Activated naive CD4-positive, alpha-beta T cell treated with anti-CD3 and anti-CD28 coated beads for 36 hours (primary cell): ENCODE measurements around the gene FAM3D. TPM values are rescaled to one million over a fixed set of nuclear protein-coding genes. Genes with fewer than 3 reads are reported as not detected.

Experiments used
- CTCF ChIA-PET: fragments of 350-600 bp; sonication (Branson Sonifier 250); formaldehyde crosslinking; loops from one replicate; lab custom pipeline; 2021; ENCODE audit warnings: antibody characterized with exemption; lab: Charles Lee
- DNase-seq: peaks from one replicate; pipeline ENCODE4 v3.0.0-alpha.2; 2020
- H3K27ac Mint-ChIP-seq: one replicate; pipeline ENCODE4 v1.8.0; 2021; ENCODE audit warnings: mild to moderate bottlenecking, mixed read lengths
- H3K27me3 Mint-ChIP-seq: one replicate; pipeline ENCODE4 v1.8.0; 2021; ENCODE audit warnings: low read depth, mixed read lengths
- H3K36me3 Mint-ChIP-seq: one replicate; pipeline ENCODE4 v1.8.0; 2021; ENCODE audit warnings: low read depth, mixed read lengths
- H3K4me1 Mint-ChIP-seq: one replicate; pipeline ENCODE4 v1.8.0; 2021; ENCODE audit warnings: low read depth, mixed read lengths
- H3K4me3 Mint-ChIP-seq: one replicate; pipeline ENCODE4 v1.8.0; 2021; ENCODE audit warnings: mild to moderate bottlenecking, moderate library complexity, mixed read lengths
- H3K9me3 Mint-ChIP-seq: one replicate; pipeline ENCODE4 v1.8.0; 2021; ENCODE audit warnings: mixed read lengths
- intact Hi-C: fragments of 100-400 bp; cut with micrococcal nuclease; formaldehyde crosslinking; loops from one replicate; pipeline ENCODE4 v1.15.1; 2023
- total RNA-seq, 2 experiments: library from RNA; stranded (reverse); gene quantifications; one replicate each; pipeline ENCODE4 v1.2.3, GENCODE V29; 2021

Gene FAM3D
- total RNA-seq, 2 experiments from 2014 or later = not detected

GRCh38 chr3:58661836-58662420 lies 4.6 kb downstream of the FAM3D start:
- no peak overlapping the region for H3K4me3 Mint-ChIP-seq
- H3K27me3 Mint-ChIP-seq = no peaks in the 10 kb centered on the region
- CTCF ChIA-PET = no interaction called here
- H3K4me1 Mint-ChIP-seq = no peaks in the 10 kb centered on the region
- no peaks in the 10 kb centered on the region for H3K36me3 Mint-ChIP-seq
- no peaks in the 10 kb centered on the region for H3K9me3 Mint-ChIP-seq
- no peak overlapping the region for H3K27ac Mint-ChIP-seq
- intact Hi-C loops = no loop called here
- DNase-seq = no peak

DNA sequence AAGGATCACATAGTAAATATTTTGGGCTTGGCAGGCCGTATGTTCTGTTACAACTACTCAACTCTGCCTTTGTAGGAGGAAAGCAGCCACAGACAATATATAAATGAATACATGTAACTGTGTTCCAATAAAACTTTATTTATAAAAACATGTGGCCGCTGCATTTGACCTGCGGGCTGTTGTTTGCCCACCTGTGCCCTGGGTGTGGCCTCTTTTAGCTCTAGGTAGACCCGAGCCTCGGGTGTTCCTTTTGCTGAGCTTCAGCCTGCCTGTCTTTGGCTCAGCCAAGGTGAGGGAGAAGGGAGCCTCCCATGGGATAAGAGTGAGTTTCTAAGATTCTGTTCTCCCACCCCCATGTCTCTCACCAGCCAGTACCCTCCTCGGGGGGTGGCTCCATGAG lies 5.6 kb downstream of the FAM3D start:
- Mint-ChIP-seq H3K4me1 (no peaks in the 10 kb centered on the region), H3K4me3 (no peak overlapping the region), H3K36me3 (no peaks in the 10 kb centered on the region), H3K27ac (no peak overlapping the region), H3K27me3 (peaks cover 4% of the 10 kb centered on the region), H3K9me3 (no peaks in the 10 kb centered on the region)
- CTCF ChIA-PET = interaction anchor here (0.8 kb wide), 1 partner anchor 94 kb away, joined by 3 read pairs; no protein-coding TSS in a partner anchor
- DNase-seq = no peak
- intact Hi-C loops = no loop called here

GRCh38 chr3:58659051-58659675 lies 7.4 kb downstream of the FAM3D start:
- Mint-ChIP-seq H3K36me3 (no peaks in the 10 kb centered on the region), H3K4me1 (no peaks in the 10 kb centered on the region), H3K9me3 (no peaks in the 10 kb centered on the region), H3K27me3 (peaks cover 4% of the 10 kb centered on the region), H3K27ac (no peak overlapping the region), H3K4me3 (no peak overlapping the region)
- no peak for DNase-seq
- CTCF ChIA-PET = no interaction called here
- intact Hi-C loops = no loop called here

DNA sequence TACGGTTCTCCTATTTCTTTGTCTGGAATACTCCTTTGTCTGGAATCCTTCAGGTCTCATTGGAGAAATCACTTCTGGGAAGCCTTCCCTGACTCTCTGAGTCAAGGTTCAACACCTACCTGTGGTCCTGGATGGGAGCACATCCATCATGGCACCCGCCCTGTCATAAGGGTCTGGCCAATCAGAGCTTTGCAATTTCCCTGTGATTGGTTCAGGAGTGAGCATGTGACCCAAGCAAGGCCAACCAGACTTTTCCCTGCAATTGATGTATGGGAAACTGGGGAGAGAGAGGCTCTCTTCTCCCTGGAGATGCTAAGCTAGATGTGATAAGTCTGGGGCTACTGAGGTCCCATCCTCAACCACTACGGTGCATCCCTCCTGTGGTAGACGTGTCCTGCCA lies 8.1 kb downstream of the FAM3D start:
- CTCF ChIA-PET = no interaction called here
- no peaks in the 10 kb centered on the region for H3K4me1 Mint-ChIP-seq
- no peak overlapping the region for H3K27ac Mint-ChIP-seq
- peaks cover 4% of the 10 kb centered on the region for H3K27me3 Mint-ChIP-seq
- DNase-seq = no peak
- intact Hi-C loops = no loop called here
- H3K36me3 Mint-ChIP-seq = no peaks in the 10 kb centered on the region
- no peak overlapping the region for H3K4me3 Mint-ChIP-seq
- no peaks in the 10 kb centered on the region for H3K9me3 Mint-ChIP-seq

DNA sequence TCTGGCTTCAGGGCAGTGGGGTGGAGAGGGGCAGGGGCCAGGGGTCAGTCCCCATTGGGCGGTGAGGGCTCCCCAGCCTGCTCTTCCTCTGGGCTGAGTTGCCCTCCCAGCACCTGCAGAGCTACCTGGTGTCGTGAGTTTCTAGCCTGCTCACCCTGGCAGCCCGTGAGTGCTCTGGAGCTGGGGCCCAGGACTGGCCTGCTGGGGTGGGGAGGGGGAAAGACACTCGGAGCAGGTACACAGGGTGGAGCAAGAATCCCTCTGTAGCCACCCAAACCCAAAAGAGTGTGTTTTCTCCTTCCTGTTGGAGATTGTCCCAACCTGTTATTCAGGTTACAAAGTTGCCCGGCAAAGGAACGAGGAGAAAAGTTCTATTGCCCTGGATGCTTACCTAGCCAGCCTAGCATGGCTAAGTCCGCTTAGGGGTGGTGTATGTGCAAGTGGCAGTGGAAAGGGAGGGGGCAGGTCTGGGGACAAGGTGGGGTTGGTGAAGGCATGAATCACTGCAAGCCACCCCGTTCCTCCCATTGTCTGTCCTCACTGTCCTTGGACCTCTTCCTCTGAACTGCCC lies 8.9 kb downstream of the FAM3D start:
- intact Hi-C loops = no loop called here
- Mint-ChIP-seq H3K4me3 (no peak overlapping the region), H3K27ac (no peak overlapping the region), H3K4me1 (no peaks in the 10 kb centered on the region), H3K9me3 (no peaks in the 10 kb centered on the region), H3K27me3 (peaks cover 4% of the 10 kb centered on the region), H3K36me3 (no peaks in the 10 kb centered on the region)
- DNase-seq = no peak
- CTCF ChIA-PET = no interaction called here

GRCh38 chr3:58657036-58657520 lies 9.5 kb downstream of the FAM3D start:
- Mint-ChIP-seq H3K9me3 (no peaks in the 10 kb centered on the region), H3K4me3 (no peak overlapping the region), H3K4me1 (no peaks in the 10 kb centered on the region), H3K36me3 (no peaks in the 10 kb centered on the region), H3K27ac (no peak overlapping the region), H3K27me3 (peaks cover 4% of the 10 kb centered on the region)
- intact Hi-C loops = no loop called here
- no peak for DNase-seq
- CTCF ChIA-PET = no interaction called here

GRCh38 chr3:58656631-58657030 lies 9.9 kb downstream of the FAM3D start:
- Mint-ChIP-seq H3K36me3 (no peaks in the 10 kb centered on the region), H3K4me3 (no peak overlapping the region), H3K27me3 (peaks cover 4% of the 10 kb centered on the region), H3K9me3 (no peaks in the 10 kb centered on the region), H3K4me1 (no peaks in the 10 kb centered on the region), H3K27ac (no peak overlapping the region)
- CTCF ChIA-PET = interaction anchor here (0.7 kb wide), 1 partner anchor 25 kb away, joined by 3 read pairs; no protein-coding TSS in a partner anchor
- DNase-seq = no peak
- intact Hi-C loops = no loop called here

GRCh38 chr3:58654466-58654865 lies 12.1 kb downstream of the FAM3D start:
- no peak for DNase-seq
- Mint-ChIP-seq H3K4me1 (no peaks in the 10 kb centered on the region), H3K4me3 (no peak overlapping the region), H3K9me3 (no peaks in the 10 kb centered on the region), H3K27me3 (peaks cover 4% of the 10 kb centered on the region), H3K27ac (no peak overlapping the region), H3K36me3 (no peaks in the 10 kb centered on the region)
- intact Hi-C loops = no loop called here
- CTCF ChIA-PET = interaction anchor here (1.3 kb wide), 1 partner anchor 11 kb away, joined by 3 read pairs; no protein-coding TSS in a partner anchor

DNA sequence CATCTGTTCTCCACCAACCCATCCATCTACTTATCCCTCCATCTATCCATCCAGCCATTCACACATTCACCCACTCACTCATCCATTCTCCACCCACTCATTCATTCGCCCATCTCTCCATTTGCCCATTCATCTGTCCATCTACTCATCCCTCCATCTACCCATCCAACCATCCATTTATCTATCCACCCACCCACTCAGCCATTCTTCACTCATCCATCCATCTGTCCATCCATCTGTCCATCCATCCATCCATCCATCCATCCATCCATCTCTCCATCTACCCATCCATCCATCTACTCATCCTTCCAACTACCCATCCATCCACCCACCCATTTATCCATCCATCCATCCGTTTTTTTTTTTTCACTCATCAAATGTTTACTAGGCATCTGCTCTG lies 13.9 kb downstream of the FAM3D start:
- Mint-ChIP-seq H3K27me3 (peaks cover 4% of the 10 kb centered on the region), H3K4me3 (no peak overlapping the region), H3K36me3 (no peaks in the 10 kb centered on the region), H3K9me3 (no peaks in the 10 kb centered on the region), H3K4me1 (no peaks in the 10 kb centered on the region), H3K27ac (no peak overlapping the region)
- no peak for DNase-seq
- CTCF ChIA-PET = interaction anchor here (0.9 kb wide), 1 partner anchor 10 kb away, joined by 3 read pairs; no protein-coding TSS in a partner anchor
- intact Hi-C loops = no loop called here

DNA sequence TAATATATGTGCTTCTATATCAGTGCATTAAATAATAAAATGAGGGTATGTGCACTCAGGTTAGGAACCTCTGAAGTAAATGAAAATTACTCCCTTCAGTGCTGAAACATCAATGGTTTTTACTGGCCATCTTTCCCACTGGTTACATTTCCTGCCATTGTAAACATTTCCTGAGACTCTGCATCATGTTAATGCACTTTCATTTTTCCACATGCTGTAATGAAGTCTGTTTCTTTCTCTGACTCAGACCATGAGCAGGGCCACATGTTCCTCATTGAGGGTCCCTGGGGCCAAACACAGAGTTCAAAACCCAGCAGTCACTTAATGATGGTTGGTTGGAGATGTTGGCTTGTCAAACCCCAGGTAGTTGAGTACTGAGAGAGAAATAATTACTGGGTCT lies 15.3 kb downstream of the FAM3D start:
- H3K27me3 Mint-ChIP-seq = no peaks in the 10 kb centered on the region
- DNase-seq = no peak
- H3K4me1 Mint-ChIP-seq = no peaks in the 10 kb centered on the region
- H3K27ac Mint-ChIP-seq = no peak overlapping the region
- CTCF ChIA-PET = no interaction called here
- H3K36me3 Mint-ChIP-seq = no peaks in the 10 kb centered on the region
- no peaks in the 10 kb centered on the region for H3K9me3 Mint-ChIP-seq
- no peak overlapping the region for H3K4me3 Mint-ChIP-seq
- intact Hi-C loops = no loop called here

GRCh38 chr3:58647381-58648141 lies 19.0 kb downstream of the FAM3D start:
- H3K4me3 Mint-ChIP-seq = no peak overlapping the region
- H3K36me3 Mint-ChIP-seq = no peaks in the 10 kb centered on the region

DNA sequence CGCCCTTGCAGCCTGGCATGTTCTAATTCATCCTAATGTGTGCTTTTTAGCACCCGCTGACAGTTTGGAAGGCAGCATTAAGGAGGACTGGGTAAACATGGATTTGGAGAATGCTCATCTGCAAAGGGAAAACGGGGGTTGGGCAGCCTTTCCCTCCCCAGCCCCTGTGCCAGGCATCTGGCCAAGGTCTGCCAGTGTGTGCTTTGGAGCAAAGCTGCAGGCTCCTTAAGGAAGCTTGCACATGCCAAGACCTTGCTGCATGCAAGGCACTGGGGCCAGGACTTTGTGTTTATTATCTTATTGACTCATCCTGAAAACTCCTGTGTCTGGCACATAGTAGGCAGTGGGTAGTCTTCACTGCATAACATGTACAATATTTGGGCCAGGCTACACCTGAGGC lies 20.1 kb downstream of the FAM3D start:
- no peaks in the 10 kb centered on the region for H3K27me3 Mint-ChIP-seq
- no peak for DNase-seq
- no peaks in the 10 kb centered on the region for H3K9me3 Mint-ChIP-seq
- no peaks in the 10 kb centered on the region for H3K36me3 Mint-ChIP-seq
- CTCF ChIA-PET = interaction anchor here (0.6 kb wide), 1 partner anchor 36 kb away, joined by 4 read pairs; no protein-coding TSS in a partner anchor
- H3K27ac Mint-ChIP-seq = no peak overlapping the region
- no peak overlapping the region for H3K4me3 Mint-ChIP-seq
- intact Hi-C loops = no loop called here
- no peaks in the 10 kb centered on the region for H3K4me1 Mint-ChIP-seq

More at GRCh38 chr3:58647381-58648141, 19.0 kb downstream of the FAM3D start:
- Mint-ChIP-seq H3K4me1 (no peaks in the 10 kb centered on the region), H3K27me3 (no peaks in the 10 kb centered on the region), H3K9me3 (no peaks in the 10 kb centered on the region), H3K27ac (no peak overlapping the region)
- CTCF ChIA-PET = interaction anchor here (0.6 kb wide), 1 partner anchor 35 kb away, joined by 4 read pairs; no protein-coding TSS in a partner anchor
- DNase-seq = no peak
- intact Hi-C loops = no loop called here
